HepG2 (cell line): ENCODE data around the gene KRCC1. TPM values are rescaled to one million over a fixed set of nuclear protein-coding genes. Genes with fewer than 3 reads are reported as not detected.

ENCODE experiments used
- ATAC-seq: fragments of 200-7000 bp; cut with Tn5 transposase; 3 replicates; pipeline ENCODE4 v1.9.1; 2020; ENCODE audit warnings: mild to moderate bottlenecking, moderate library complexity
- BruUV-seq: library from RNA; stranded (reverse); fragments of 400-500 nt; replicated peaks from 2 replicates; lab custom pipeline; 2021; lab: Mats Ljungman, UMichigan
- CTCF ChIA-PET: fragments of 300-600 bp; formaldehyde crosslinking; extraction: SDS; loops from one replicate; lab custom pipeline; 2021; ENCODE audit warnings: low total read pairs, inconsistent platforms, low intra/inter-chr PET ratio; lab: Yijun Ruan, JAX
- POLR2A ChIA-PET: fragments of 350-600 bp; sonication (Branson Sonifier 250); formaldehyde crosslinking; loops from one replicate; lab custom pipeline; 2020; ENCODE audit warnings: antibody characterized with exemption, inconsistent platforms; lab: Yijun Ruan, JAX
- DNase-seq: peaks from one replicate; pipeline ENCODE4 v3.0.0-alpha.2; 2015; ENCODE audit warnings: low spot score
- FAIRE-seq: peaks from 3 replicates; lab custom pipeline; 2011; peaks lifted over from hg19 to GRCh38; lab: Jason Lieb, UNC
- H2AFZ ChIP-seq: one replicate; pipeline ENCODE4 v1.6.1; 2011; ENCODE audit warnings: low read length, inconsistent platforms
- H3K27ac ChIP-seq: fragments of 300-600 bp; 3 replicates; pipeline ENCODE4 v1.8.0; 2011; ENCODE audit warnings: mixed run types, mild to moderate bottlenecking, mixed read lengths, low read length, inconsistent platforms; ENCODE audit not compliant: insufficient read depth; ENCODE audit errors: extremely low read length
- H3K27me3 ChIP-seq, 2 experiments: fragments of 200-600 bp in 1 of 2; 2 replicates in 1 of 2; 3 replicates in 1 of 2; pipeline versions ENCODE4 v1.6.0 to v1.8.0; 2011; ENCODE audit warnings: low read length in 2 of 2, mild to moderate bottlenecking in 2 of 2, moderate library complexity in 2 of 2, inconsistent platforms in 1 of 2; ENCODE audit not compliant: insufficient read depth in 2 of 2, control insufficient read depth in 1 of 2
- H3K36me3 ChIP-seq, 2 experiments: fragments of 200-600 bp in 1 of 2; replicated peaks in 1 of 2; 2 replicates in 1 of 2; 3 replicates in 1 of 2; pipeline versions ENCODE4 v1.5.1 to v1.8.0; 2011; ENCODE audit warnings: low read length in 2 of 2, inconsistent platforms in 1 of 2; ENCODE audit not compliant: insufficient read depth in 2 of 2, control insufficient read depth in 1 of 2
- H3K4me1 ChIP-seq: 2 replicates; pipeline ENCODE4 v1.5.1; 2012; ENCODE audit warnings: low read length, inconsistent platforms; ENCODE audit not compliant: insufficient read depth
- H3K4me2 ChIP-seq: 2 replicates; pipeline ENCODE4 v1.6.0; 2011; ENCODE audit warnings: low read depth, low read length, inconsistent platforms
- H3K4me3 ChIP-seq, 3 experiments: fragments of 200-600 bp in 1 of 3; sonication (generic), shearing (Covaris generic) in 1 of 3; replicated peaks in 1 of 3; 2 replicates each; pipeline ENCODE4 v1.5.1; 2011 to 2016; ENCODE audit warnings: low read length in 3 of 3, inconsistent platforms in 2 of 3, low read depth in 2 of 3, mild to moderate bottlenecking in 2 of 3, control low read depth in 1 of 3, mixed read lengths in 1 of 3; ENCODE audit not compliant: insufficient read depth in 1 of 3
- H3K79me2 ChIP-seq: one replicate; pipeline ENCODE4 v1.6.1; 2011; ENCODE audit warnings: low read length, inconsistent platforms; ENCODE audit not compliant: insufficient read depth
- H3K9ac ChIP-seq: 2 replicates; pipeline ENCODE4 v1.6.0; 2011; ENCODE audit warnings: mild to moderate bottlenecking, low read depth, low read length, inconsistent platforms; ENCODE audit not compliant: insufficient read depth
- H3K9me3 ChIP-seq: 2 replicates; pipeline ENCODE4 v1.5.1; 2012; ENCODE audit warnings: mild to moderate bottlenecking, low read length
- H4K20me1 ChIP-seq: 2 replicates; pipeline ENCODE4 v1.6.0; 2011; ENCODE audit warnings: inconsistent platforms, mild to moderate bottlenecking, low read length, moderate library complexity; ENCODE audit not compliant: insufficient read depth
- ESRRA ChIP-seq: sonication (generic); formaldehyde crosslinking; IDR thresholded peaks from 2 replicates; pipeline ENCODE4 v1.5.1; 2020; ENCODE audit warnings: mild to moderate bottlenecking, low read depth, missing genetic modification reagents
- IKZF4 ChIP-seq: sonication (generic); formaldehyde crosslinking; IDR thresholded peaks from 2 replicates; pipeline ENCODE4 v1.5.1; 2020; ENCODE audit warnings: borderline replicate concordance, mild to moderate bottlenecking, low read depth, missing genetic modification reagents; ENCODE audit errors: not compliant biosample characterization
- KLF6 ChIP-seq: IDR thresholded peaks from 2 replicates; pipeline ENCODE4 v1.8.0; 2016; ENCODE audit warnings: missing biosample characterization, missing genetic modification reagents
- TP53 ChIP-seq: sonication (generic); formaldehyde crosslinking; conservative IDR thresholded peaks from 2 replicates; pipeline ENCODE4 v1.4.0; 2020; ENCODE audit warnings: missing genetic modification reagents
- ZBTB49 ChIP-seq: sonication (generic); formaldehyde crosslinking; IDR thresholded peaks from 2 replicates; pipeline ENCODE4 v1.4.0; 2020; ENCODE audit warnings: missing genetic modification reagents, borderline replicate concordance
- ZNF329 ChIP-seq: sonication (generic); formaldehyde crosslinking; IDR thresholded peaks from 2 replicates; pipeline ENCODE4 v1.9.0; 2021; ENCODE audit warnings: low read depth, mild to moderate bottlenecking, missing genetic modification reagents
- ZNF556 ChIP-seq: sonication (generic); formaldehyde crosslinking; IDR thresholded peaks from 2 replicates; pipeline ENCODE4 v1.4.0; 2020; ENCODE audit warnings: mild to moderate bottlenecking, missing genetic modification reagents, borderline replicate concordance
- WGBS: methylation state at CpG from one replicate; pipeline ENCODE4 v1.1.6; 2017; ENCODE audit warnings: low lambda C conversion rate; 5-methylcytosine and 5-hydroxymethylcytosine counted together
- in situ Hi-C: cut with HindIII; loops from 2 replicates; pipeline ENCODE4 v1.10.0; 2017; ENCODE audit warnings: low pct_unique_long_range_greater_than_20kb; ENCODE audit not compliant: extremely low pct_ligation_motif_present
- intact Hi-C: fragments of 100-400 bp; cut with micrococcal nuclease; formaldehyde crosslinking; loops from one replicate; pipeline ENCODE4 v1.10.0; 2022; ENCODE audit not compliant: unreplicated experiment
- polyA plus RNA-seq, 8 experiments: library from polyadenylated mRNA; depleted of rRNA in 3 of 8; stranded (reverse) in 7 of 8; unstranded in 1 of 8; fragments of >200 nt; fragmentation: Illumina TruSeq in 4 of 8; extraction: Trizol in 4 of 8; gene quantifications; 2 replicates each; pipeline versions ENCODE4 v1.2.1 to v1.2.3, GENCODE V29; 2011 to 2016; ENCODE audit warnings: low read depth in 4 of 8, missing spikeins in 1 of 8, mixed read lengths in 1 of 8; ENCODE audit not compliant: insufficient read depth in 1 of 8
- total RNA-seq, 5 experiments: library from RNA; depleted of rRNA; stranded (reverse); fragments of >200 nt; fragmentation: Illumina TruSeq; extraction: Trizol; gene quantifications; 2 replicates each; pipeline ENCODE4 v1.2.3, GENCODE V29; 2016; ENCODE audit warnings: low read depth in 1 of 5

The KRCC1 gene
- total and polyA plus RNA-seq, 2 of the 13 experiments (the other 11 are each of a cell fraction or from before 2014, with no cell fraction given), result 6.5 to 7.7 TPM

DNA sequence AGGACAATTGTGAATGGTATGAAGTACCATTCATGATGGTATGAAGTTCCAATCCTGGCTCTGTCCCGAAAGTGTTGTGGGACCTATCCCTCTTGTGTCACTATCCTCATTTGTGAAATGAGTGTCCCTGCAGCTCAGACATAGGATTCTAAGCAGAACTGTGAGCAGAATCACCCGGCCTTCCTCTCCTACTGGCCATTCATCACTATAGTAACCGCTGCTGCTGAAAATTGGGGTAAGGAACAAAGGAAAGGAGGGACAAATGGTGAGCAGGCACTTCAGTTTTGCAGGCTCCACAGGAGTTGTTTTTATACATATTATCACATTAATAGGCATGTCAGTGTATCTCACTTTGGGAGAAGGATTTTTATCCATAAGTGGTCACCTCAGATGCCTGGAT is 39.4 kb upstream of the KRCC1 start:
- 38% methylated on average over 3 of the region's 3 CpGs for WGBS
- H3K9ac ChIP-seq, result no peak overlapping the region
- BruUV-seq, result no TSS peak
- TF ChIP-seq IKZF4 (CRISPR knock-in tag), result no peak
- no peak for TF ChIP-seq ZNF556
- intact Hi-C loops (no loop called here), in situ Hi-C loops (no loop called here)
- no peaks in the 10 kb centered on the region for H4K20me1 ChIP-seq
- ATAC-seq (no peak), DNase-seq (no peak), FAIRE-seq (no peak)
- POLR2A ChIA-PET, result no interaction called here
- H3K9me3 ChIP-seq, result no peaks in the 10 kb centered on the region
- H3K4me1 ChIP-seq, result no peaks in the 10 kb centered on the region
- H3K36me3 ChIP-seq, result no peaks in the 10 kb centered on the region
- CTCF ChIA-PET, result no interaction called here
- peaks cover 3 to 32% of the 10 kb centered on the region in 2 experiments; a peak in 3 of 5 replicates for H3K27me3 ChIP-seq
- no peaks in the 10 kb centered on the region for H3K79me2 ChIP-seq
- H3K4me3 ChIP-seq, result no peak overlapping the region
- no peak overlapping the region for H3K4me2 ChIP-seq
- H2AFZ ChIP-seq, result no peak overlapping the region
- no peak overlapping the region for H3K27ac ChIP-seq

DNA sequence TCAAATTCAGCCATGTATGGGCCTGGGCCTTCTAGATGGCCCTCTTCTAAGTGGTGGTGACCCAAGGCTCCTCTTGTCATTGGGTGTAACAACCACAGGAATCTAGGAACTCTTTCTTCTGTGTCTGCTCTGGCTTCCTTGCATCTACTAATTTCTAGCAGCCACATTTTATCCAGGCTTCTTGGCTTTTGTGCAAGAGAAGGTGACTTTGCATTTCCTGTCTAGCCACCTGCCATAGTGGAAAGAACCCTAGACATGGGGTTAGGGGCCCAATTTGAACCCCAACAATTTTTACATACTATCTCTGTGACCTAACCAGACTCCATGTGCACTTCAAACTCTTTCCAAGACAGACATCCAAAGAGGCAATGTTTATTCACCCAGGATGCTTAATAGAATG is 37.2 kb upstream of the KRCC1 start:
- DNase-seq (no peak), FAIRE-seq (no peak)
- Histone ChIP-seq H3K4me3 (no peak overlapping the region), H3K27me3 (peaks cover 3 to 30% of the 10 kb centered on the region in 2 experiments; a peak in 3 of 5 replicates), H3K9ac (no peak overlapping the region), H3K4me2 (no peak overlapping the region), H3K27ac (no peak overlapping the region), H3K9me3 (no peaks in the 10 kb centered on the region), H4K20me1 (no peaks in the 10 kb centered on the region), H3K36me3 (no peaks in the 10 kb centered on the region), H2AFZ (no peak overlapping the region)
- in situ Hi-C loops, result no loop called here
- no TSS peak for BruUV-seq
- TF ChIP-seq ESRRA (no peak), TP53 (CRISPR knock-in tag) (no peak), KLF6 (CRISPR knock-in tag) (no peak), ZBTB49 (CRISPR knock-in tag) (no peak), ZNF329 (CRISPR knock-in tag) (no peak)
- TF ChIP-seq, all 625 proteins: peak for 0
- Histone ChIP-seq H3K79me2 (no peaks in the 10 kb centered on the region), H3K4me1 (no peaks in the 10 kb centered on the region)
- ChIA-PET POLR2A (no interaction called here), CTCF (no interaction called here)
- intact Hi-C loops, result no loop called here
- ATAC-seq, result no peak
